NCI-H510A treated with DMSO at 0.1 percent for 48 hours (cell line): ENCODE results near the gene ZBTB16.

Experiments used
- DNase-seq: peaks from one replicate; lab custom pipeline; 2025; lab: John Stamatoyannopoulos, UW

Gene ZBTB16

GRCh38 chr11:114188851-114189570, 129.5 kb downstream of the ZBTB16 start:
- DNase-seq, result no peak

- DNase-seq, result no peak
Observed at GRCh38 chr11:114190630-114191029, 131.1 kb downstream of the ZBTB16 start.

- no peak for DNase-seq
Observed at GRCh38 chr11:114191893-114192292, 132.4 kb downstream of the ZBTB16 start.

GRCh38 chr11:114192841-114193389, 133.4 kb downstream of the ZBTB16 start:
- DNase-seq, result no peak

- DNase-seq, result no peak
Observed at GRCh38 chr11:114193730-114194679, 134.5 kb downstream of the ZBTB16 start.

- no peak for DNase-seq
Observed at GRCh38 chr11:114194702-114195101, 135.2 kb downstream of the ZBTB16 start.

- no peak for DNase-seq
Observed at GRCh38 chr11:114195151-114195550, 135.6 kb downstream of the ZBTB16 start.

GRCh38 chr11:114195981-114196731, 136.6 kb downstream of the ZBTB16 start:
- no peak for DNase-seq

GRCh38 chr11:114196997-114197703, 137.6 kb downstream of the ZBTB16 start:
- no peak for DNase-seq

GRCh38 chr11:114197799-114198500, 138.4 kb downstream of the ZBTB16 start:
- no peak for DNase-seq

GRCh38 chr11:114199051-114199450, 139.5 kb downstream of the ZBTB16 start:
- no peak for DNase-seq

GRCh38 chr11:114200351-114201133, 141.0 kb downstream of the ZBTB16 start:
- DNase-seq, result no peak

GRCh38 chr11:114201219-114201618, 141.7 kb downstream of the ZBTB16 start:
- DNase-seq, result no peak

- DNase-seq, result no peak
Observed at GRCh38 chr11:114202011-114202609, 142.6 kb downstream of the ZBTB16 start.

- no peak for DNase-seq
Observed at GRCh38 chr11:114207096-114207495, 147.6 kb downstream of the ZBTB16 start.

- DNase-seq, result no peak
Observed at GRCh38 chr11:114208377-114208776, 148.9 kb downstream of the ZBTB16 start.

- DNase-seq, result no peak
Observed at GRCh38 chr11:114209343-114209742, 149.8 kb downstream of the ZBTB16 start.

- DNase-seq, result no peak
Observed at GRCh38 chr11:114209904-114210303, 150.4 kb downstream of the ZBTB16 start.

GRCh38 chr11:114211444-114212121, 152.1 kb downstream of the ZBTB16 start:
- no peak for DNase-seq
